GM12874 (cell line): ENCODE measurements around the gene PGM1.

Source experiments
- TF ChIP-seq, protein P1 (sequence below): IDR thresholded peaks from 2 replicates; pipeline ENCODE4 v1.5.1; 2011; ENCODE audit warnings: low read depth, mild to moderate bottlenecking, control low read depth, low read length, moderate library complexity; ENCODE audit not compliant: insufficient read depth

Gene PGM1

GRCh38 chr1:63678200-63678599 is 85.0 kb downstream of the PGM1 start:
- TF ChIP-seq, protein P1, sequence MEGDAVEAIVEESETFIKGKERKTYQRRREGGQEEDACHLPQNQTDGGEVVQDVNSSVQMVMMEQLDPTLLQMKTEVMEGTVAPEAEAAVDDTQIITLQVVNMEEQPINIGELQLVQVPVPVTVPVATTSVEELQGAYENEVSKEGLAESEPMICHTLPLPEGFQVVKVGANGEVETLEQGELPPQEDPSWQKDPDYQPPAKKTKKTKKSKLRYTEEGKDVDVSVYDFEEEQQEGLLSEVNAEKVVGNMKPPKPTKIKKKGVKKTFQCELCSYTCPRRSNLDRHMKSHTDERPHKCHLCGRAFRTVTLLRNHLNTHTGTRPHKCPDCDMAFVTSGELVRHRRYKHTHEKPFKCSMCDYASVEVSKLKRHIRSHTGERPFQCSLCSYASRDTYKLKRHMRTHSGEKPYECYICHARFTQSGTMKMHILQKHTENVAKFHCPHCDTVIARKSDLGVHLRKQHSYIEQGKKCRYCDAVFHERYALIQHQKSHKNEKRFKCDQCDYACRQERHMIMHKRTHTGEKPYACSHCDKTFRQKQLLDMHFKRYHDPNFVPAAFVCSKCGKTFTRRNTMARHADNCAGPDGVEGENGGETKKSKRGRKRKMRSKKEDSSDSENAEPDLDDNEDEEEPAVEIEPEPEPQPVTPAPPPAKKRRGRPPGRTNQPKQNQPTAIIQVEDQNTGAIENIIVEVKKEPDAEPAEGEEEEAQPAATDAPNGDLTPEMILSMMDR: no peak

DNA sequence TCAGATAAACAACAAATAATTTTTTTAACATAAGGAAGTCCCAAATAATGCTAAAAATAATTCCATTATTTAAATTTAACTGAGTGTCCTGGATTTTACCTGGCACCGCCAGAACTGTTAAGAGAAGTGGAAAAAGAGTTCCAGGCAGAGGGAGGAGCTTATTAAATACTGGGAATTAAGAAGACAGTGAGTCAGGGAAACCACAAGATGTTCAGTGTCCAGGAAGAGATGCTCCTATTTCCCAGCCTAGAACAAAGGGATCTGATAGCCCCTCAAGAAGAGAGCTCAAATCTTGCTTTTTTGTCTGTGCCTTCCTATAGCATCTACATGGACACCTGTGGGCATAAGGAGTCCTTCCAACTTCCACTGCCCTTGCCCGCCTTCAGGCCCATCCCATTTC is 85.9 kb downstream of the PGM1 start:
- TF ChIP-seq, protein P1: no peak

- TF ChIP-seq, protein P1: no peak
Observed at GRCh38 chr1:63679589-63679988, 86.4 kb downstream of the PGM1 start.

DNA sequence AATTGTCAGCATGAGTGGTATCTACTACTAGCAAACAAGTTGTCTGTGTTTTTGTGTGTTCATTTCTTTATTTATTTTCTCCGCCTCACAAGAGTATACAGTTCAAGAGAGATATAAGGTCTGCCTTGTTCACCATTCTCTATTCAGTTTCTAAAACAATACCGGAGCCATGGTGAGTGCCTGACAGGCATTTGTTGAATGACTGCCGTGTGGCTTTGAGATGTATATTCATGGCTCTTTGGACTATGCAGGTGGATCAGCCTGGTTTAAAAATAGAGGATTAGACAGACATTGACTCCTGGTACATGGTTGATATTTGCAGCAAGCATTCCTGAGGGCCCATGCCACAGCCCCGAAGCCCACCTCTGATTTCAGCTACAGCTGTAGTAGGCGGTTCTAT is 89.7 kb downstream of the PGM1 start:
- TF ChIP-seq, protein P1: no peak

GRCh38 chr1:63683759-63684158 is 90.5 kb downstream of the PGM1 start:
- TF ChIP-seq, protein P1: no peak

- TF ChIP-seq, protein P1: no peak
Observed at GRCh38 chr1:63686696-63687095, 93.5 kb downstream of the PGM1 start.

DNA sequence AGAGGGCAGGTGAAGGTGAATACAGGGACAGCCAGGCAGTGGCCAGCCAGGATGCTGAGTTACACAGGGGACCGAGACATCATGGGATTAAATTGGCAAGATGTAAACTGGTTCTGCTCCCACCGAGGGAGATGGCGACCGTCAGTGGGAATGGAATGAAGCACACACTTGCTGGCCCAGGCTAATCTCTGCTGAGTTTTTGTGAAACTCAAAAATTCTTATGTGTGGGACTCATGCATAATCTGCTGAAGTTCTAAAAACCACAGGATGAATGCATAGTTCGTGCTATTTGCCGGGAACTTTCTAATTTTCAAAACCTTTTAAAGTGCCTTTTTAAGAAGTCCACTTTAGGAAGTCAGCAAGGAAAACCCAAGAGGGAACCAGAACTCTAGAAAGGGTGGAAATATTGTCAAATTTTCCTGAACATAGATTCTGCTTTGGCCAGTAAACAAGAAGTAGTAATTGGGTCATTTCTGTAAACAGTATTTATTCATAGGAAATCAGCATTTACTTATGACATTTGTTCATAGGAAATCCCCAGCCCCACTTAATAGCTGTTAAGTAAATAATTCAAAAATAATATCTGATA is 95.2 kb downstream of the PGM1 start:
- TF ChIP-seq, protein P1: no peak
